ENCODE data around the gene FKBP6.
"Not testable (repeated sequence)": the region's sequence is repeated elsewhere in the genome, so short reads cannot be mapped to it uniquely, and the experiment has no call there.

Gene FKBP6

DNA sequence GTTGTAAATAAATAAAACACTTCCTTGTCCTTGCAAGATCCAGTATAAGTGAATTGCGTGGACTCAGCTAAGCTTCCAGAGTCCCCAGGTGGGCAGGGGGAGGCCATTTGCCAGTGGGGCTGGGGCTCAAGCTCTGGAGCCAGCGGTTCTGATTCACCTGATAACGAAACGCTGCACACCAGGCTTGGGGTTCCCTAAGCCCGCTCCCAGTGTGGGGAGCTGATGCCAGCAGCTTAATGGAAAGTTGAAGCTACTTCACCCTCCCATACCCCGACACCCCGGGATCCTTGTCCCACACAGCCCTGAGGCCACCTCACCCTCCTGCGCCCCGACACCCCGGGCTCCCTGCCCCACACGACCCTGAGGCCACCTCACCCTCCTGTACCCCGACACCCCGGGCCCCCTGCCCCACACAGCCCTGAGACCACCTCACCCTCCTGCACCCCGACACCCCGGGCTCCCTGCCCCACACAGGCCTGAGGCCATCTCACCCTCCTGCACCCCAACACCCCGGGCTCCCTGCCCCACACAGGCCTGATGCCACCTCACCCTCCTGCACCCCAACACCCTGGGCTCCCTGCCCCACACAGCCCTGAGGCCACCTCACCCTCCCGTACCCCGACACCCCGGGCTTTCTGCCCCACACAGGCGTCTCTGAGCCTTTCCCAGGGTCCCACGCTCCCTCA is 30.8 kb downstream of the FKBP6 start:
- TF ChIP-seq POLR2AphosphoS5 (IDR thresholded peaks at IDR 0.05; ENCODE audit: low read depth, low read length) (no peak), TAF1 (IDR thresholded peaks at IDR 0.05; ENCODE audit: low read depth, low read length) (no peak)
- DNase-seq (ENCODE audit: insufficient read length, low spot score): no peak
- FAIRE-seq: no peak

DNA sequence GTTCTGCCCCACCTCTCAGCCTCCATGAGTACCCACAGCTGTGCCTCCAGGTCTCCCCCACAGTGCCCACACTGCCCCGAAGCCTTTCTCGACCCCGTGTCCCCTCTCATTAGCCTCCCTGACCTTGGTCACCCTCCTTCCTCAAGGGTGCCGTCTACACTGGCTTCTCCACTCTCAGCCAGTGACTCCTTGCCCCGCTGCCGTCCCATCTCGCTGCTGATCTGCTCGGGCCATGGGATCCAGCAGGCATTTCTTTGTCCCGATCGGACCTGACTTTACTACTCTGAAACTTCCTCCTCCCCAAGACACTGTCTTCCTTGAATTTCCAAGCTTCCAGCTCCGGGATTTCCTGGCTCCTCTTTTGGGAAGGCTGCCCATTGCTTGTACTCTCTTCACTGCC is 31.3 kb downstream of the FKBP6 start:
- FAIRE-seq (no peak), DNase-seq (ENCODE audit: insufficient read length, low spot score) (no peak)
- TF ChIP-seq POLR2AphosphoS5 (IDR thresholded peaks at IDR 0.05; ENCODE audit: low read depth, low read length) (no peak), POLR2A (IDR thresholded peaks at IDR 0.05; ENCODE audit: low read depth, low read length) (no peak), TAF1 (IDR thresholded peaks at IDR 0.05; ENCODE audit: low read depth, low read length) (no peak), POU2F2 (IDR thresholded peaks at IDR 0.05; ENCODE audit: low read depth, low read length) (no peak), PAX5 (IDR thresholded peaks at IDR 0.05; ENCODE audit: insufficient read depth, low read length, severe bottlenecking) (no peak), SPI1 (IDR thresholded peaks at IDR 0.05; ENCODE audit: low read depth, low read length) (no peak)

DNA sequence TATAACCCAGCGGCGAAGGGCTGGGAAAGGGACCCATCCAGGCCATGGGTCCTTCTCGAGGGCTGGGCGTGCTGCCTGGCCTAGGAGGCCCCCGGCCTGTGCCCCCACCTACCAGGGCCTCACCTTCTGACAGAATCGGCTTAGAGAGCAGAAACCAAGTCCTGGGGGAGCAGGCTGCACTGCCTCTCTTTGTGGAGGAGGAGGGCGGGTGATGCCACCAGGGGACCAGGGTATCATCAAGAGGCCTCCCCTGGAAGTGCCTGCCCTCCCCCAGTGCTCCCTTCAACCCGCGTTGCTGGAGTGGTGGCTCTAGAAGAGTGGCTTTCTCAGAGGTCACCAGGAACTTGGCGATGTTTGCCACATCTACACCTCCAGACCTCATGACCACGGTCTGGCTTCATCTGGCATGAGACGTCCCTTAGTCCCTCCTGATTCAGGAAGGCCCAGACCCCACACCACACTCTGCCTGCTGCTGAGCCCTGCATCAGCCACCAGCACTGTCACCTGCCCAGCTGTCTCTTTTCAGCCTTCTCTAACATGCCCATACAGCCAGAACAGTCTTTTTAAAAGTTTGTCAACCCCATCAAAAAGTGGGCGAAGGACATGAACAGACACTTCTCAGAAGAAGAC is 31.9 kb downstream of the FKBP6 start:
- no peak for TF ChIP-seq POLR2A (IDR thresholded peaks at IDR 0.05; ENCODE audit: low read depth, low read length)
- DNase-seq (ENCODE audit: insufficient read length, low spot score): no peak
- FAIRE-seq: no peak

DNA sequence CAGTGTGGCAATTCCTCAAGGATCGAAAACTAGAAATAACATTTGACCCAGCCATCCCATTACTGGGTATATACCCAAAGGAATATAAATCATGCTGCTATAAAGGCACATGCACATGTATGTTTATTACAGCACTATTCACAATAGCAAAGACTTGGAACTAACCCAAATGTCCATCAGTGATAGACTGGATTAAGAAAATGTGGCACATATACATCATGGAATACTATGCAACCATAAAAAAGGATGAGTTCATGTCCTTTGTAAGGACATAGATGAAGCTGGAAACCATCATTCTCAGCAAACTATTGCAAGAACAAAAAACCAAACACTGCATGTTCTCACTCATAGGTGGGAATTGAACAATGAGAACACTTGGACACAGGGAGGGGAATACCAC is 32.6 kb downstream of the FKBP6 start:
- FAIRE-seq: not testable (repeated sequence)

DNA sequence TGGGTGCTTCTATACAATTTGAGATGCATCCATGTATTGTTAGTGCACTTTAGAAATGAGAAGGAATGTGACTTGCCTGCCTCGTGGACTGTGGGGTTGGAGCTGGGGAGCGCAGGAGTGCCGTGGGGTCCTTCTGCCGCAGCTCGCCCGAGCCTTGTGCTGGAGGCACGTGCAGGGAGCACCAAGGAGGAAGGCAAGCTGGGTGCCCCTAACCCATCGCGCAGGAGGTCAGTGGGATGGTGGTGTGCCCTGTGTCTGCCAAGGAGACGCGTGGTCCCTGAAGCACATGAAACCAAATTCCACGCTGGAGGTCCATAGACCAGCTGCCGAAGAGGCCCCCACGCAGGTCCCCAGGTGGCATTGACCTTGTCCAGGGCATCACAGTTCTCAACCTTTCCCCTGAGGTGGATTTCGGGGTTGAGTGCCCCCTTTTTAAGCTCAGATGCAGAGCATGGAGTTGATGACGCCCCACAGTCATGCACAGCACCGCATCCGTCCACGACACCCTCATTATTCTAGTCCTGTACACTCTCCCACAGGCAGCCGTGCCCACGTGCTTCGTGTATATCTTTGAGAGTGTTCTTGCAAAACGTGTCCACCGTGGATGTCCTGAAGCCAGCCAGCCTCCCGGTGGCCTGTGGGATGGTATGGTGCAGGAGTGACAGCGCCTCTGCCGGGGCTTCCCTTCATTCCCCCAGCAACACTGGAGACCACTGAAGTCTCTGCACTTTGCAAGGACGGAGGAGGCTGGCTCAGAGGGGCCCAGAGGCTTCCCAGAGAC is 35.5 kb downstream of the FKBP6 start:
- DNase-seq (ENCODE audit: insufficient read length, low spot score): no peak
- TF ChIP-seq POLR2AphosphoS5 (IDR thresholded peaks at IDR 0.05; ENCODE audit: low read depth, low read length): no peak
- FAIRE-seq: no peak

More for the DNA sequence above, 32.6 kb downstream of the FKBP6 start:
- DNase-seq (ENCODE audit: insufficient read length, low spot score): not testable (repeated sequence)

DNA sequence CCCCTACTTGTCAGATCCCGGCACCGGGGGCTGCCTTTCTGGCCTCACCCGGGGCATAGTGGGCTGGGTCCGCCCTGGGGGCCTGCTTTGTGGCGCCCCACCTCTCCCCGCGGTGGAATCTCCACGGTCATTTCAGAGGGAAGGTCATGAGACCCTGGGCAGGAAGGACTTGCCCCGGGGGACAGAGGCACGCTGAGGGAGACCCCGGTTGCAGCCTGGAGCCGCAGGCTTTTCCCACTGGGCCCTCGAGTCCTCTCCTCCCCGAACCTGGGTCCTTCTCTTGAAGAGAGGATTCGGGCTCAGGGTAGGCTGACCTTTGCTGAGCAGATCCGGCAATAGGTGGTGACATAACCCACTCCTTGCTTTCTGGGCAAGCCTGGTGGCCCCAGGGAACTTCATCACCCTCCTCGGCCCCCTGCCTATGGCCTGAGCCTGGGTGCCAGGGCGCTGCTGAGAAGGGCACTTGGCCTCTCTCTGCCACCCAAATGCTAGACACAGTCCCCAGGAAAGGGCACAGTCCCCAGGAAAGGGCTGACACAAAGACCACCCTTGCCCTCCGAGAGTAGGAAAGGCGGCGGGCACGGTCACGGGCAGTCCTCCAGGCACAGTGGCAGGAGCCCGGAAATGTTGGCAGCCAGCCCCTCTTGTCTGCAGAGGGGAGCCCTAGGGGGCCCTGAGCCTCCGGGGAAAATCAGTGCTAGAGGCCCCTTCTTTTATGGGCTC is 36.2 kb downstream of the FKBP6 start:
- no peak for DNase-seq (ENCODE audit: insufficient read length, low spot score)

DNA sequence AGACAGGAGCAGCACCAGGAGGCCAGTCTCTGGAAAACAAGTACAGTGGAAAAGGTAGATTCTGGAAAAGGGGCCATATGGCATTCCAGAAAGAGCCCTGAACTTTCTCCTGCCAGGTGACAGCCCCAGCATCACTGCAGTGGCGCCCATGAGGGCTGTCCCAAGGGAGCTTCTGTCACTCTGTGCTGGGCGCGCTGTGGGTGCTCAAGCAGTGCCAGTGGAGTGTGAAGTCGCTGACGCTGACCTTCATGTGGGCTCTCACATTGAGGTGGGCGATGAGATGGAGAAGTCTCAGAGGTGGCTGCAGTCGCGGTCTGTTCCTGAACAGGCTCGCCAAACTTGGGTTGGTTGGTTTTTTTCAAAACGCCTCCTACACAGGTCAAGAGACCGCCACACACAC is 38.2 kb downstream of the FKBP6 start:
- TF ChIP-seq PAX5 (IDR thresholded peaks at IDR 0.05; ENCODE audit: insufficient read depth, low read length, severe bottlenecking): no peak
- no peak for TF ChIP-seq SPI1 (IDR thresholded peaks at IDR 0.05; ENCODE audit: low read depth, low read length)
- TF ChIP-seq TAF1 (IDR thresholded peaks at IDR 0.05; ENCODE audit: low read depth, low read length): no peak
- no peak for TF ChIP-seq POU2F2 (IDR thresholded peaks at IDR 0.05; ENCODE audit: low read depth, low read length)
- no peak for TF ChIP-seq POLR2AphosphoS5 (IDR thresholded peaks at IDR 0.05; ENCODE audit: low read depth, low read length)
- no peak for DNase-seq (ENCODE audit: insufficient read length, low spot score)
- FAIRE-seq: no peak

More for the DNA sequence above, 36.2 kb downstream of the FKBP6 start:
- no peak for FAIRE-seq
- no peak for TF ChIP-seq SPI1 (IDR thresholded peaks at IDR 0.05; ENCODE audit: low read depth, low read length)

DNA sequence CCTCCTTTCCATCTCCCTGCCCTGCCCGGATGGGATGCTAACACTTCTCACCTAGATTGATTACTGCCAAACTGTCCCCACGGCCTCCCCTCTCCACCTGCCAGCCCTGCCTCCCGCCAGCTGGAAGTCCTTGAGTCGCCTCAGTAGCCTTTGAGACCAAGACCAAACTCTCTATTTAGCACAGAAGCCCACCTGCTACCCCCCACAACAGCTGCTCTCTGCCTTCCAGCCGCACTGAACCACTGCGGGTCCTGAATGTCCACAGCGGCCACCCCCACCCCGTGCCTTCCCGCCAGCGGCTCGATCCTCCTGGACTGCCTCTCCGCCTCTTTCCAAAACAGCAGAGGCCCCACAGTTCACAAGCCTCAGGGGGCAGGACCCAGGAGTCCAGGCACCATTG is 39.0 kb downstream of the FKBP6 start:
- TF ChIP-seq POLR2AphosphoS5 (IDR thresholded peaks at IDR 0.05; ENCODE audit: low read depth, low read length) (no peak), POLR2A (IDR thresholded peaks at IDR 0.05; ENCODE audit: low read depth, low read length) (no peak), PAX5 (IDR thresholded peaks at IDR 0.05; ENCODE audit: insufficient read depth, low read length, severe bottlenecking) (no peak), POU2F2 (IDR thresholded peaks at IDR 0.05; ENCODE audit: low read depth, low read length) (no peak), SPI1 (IDR thresholded peaks at IDR 0.05; ENCODE audit: low read depth, low read length) (no peak), TAF1 (IDR thresholded peaks at IDR 0.05; ENCODE audit: low read depth, low read length) (no peak)
- FAIRE-seq (no peak), DNase-seq (ENCODE audit: insufficient read length, low spot score) (no peak)

DNA sequence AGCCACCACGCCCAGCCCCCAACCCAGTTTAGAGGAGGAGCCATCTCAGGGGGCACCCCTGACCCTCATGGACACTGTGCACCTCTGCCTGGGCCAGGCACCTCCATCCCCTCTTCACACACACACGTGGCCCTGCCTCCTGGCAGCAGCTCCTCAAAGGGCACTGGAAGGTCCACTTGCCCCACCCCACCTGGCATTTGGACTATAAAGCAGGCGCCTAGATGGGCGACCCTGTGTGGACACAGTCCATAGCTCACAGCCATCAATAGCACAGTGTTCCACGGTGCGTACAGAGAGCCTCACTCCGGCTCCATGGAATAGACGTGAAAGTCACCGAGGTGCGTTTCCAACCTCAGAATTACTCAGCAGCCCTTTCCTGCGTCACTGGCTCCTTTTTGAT is 41.0 kb downstream of the FKBP6 start:
- DNase-seq (ENCODE audit: insufficient read length, low spot score) (no peak), FAIRE-seq (no peak)
- TF ChIP-seq SPI1 (IDR thresholded peaks at IDR 0.05; ENCODE audit: low read depth, low read length): no peak
- TF ChIP-seq PAX5 (IDR thresholded peaks at IDR 0.05; ENCODE audit: insufficient read depth, low read length, severe bottlenecking): no peak
- TF ChIP-seq POLR2AphosphoS5 (IDR thresholded peaks at IDR 0.05; ENCODE audit: low read depth, low read length): no peak
- TF ChIP-seq TAF1 (IDR thresholded peaks at IDR 0.05; ENCODE audit: low read depth, low read length): no peak
- no peak for TF ChIP-seq POU2F2 (IDR thresholded peaks at IDR 0.05; ENCODE audit: low read depth, low read length)
- TF ChIP-seq POLR2A (IDR thresholded peaks at IDR 0.05; ENCODE audit: low read depth, low read length): no peak

DNA sequence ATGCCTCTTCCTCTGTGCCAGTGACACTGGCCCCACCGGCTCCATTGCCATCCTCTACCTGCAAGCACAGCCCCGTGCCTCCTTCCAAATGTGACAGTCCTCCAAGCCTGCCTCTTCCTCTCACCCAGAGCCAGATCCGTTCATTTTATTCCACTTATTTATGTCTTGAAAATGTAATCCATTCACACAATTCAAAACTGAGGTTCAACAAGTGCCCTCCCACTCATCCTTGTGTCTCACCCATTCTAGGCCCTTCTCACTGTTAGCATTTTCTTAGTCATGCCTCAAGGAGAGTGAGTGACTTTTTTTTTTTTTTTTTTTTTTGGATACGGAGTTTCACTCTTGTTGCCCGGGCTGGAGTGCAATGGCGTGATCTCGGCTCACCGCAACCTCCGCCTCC is 41.7 kb downstream of the FKBP6 start:
- no peak for TF ChIP-seq TAF1 (IDR thresholded peaks at IDR 0.05; ENCODE audit: low read depth, low read length)
- no peak for TF ChIP-seq POLR2A (IDR thresholded peaks at IDR 0.05; ENCODE audit: low read depth, low read length)
- TF ChIP-seq POU2F2 (IDR thresholded peaks at IDR 0.05; ENCODE audit: low read depth, low read length): no peak
- no peak for TF ChIP-seq SPI1 (IDR thresholded peaks at IDR 0.05; ENCODE audit: low read depth, low read length)
- TF ChIP-seq PAX5 (IDR thresholded peaks at IDR 0.05; ENCODE audit: insufficient read depth, low read length, severe bottlenecking): no peak
- no peak for TF ChIP-seq POLR2AphosphoS5 (IDR thresholded peaks at IDR 0.05; ENCODE audit: low read depth, low read length)
- FAIRE-seq: no peak

More for the DNA sequence above, 41.7 kb downstream of the FKBP6 start:
- DNase-seq (ENCODE audit: insufficient read length, low spot score): no peak

All from GM12891 (cell line).